Breast epithelium (tissue), 4 donors: ENCODE results near the gene ADGRG1. TPM values are rescaled to one million over a fixed set of nuclear protein-coding genes. Genes with fewer than 3 reads are reported as not detected.

Experiments
- DNase-seq, 2 donors: peaks; one replicate each; pipeline ENCODE4 v3.0.0-alpha.2; 2019; ENCODE audit warnings: low spot score in 2 of 2
- H3K27ac ChIP-seq, 2 donors: fragments of 200-600 bp; sonication (generic) in 1 of 2; one replicate each; pipeline ENCODE4 v1.5.1; 2016 to 2019; ENCODE audit warnings: mild to moderate bottlenecking in 1 of 2
- H3K27me3 ChIP-seq, 2 donors: fragments of 200-600 bp; sonication (generic) in 1 of 2; one replicate each; pipeline versions ENCODE4 v1.5.1 to v1.6.0; 2017 to 2019; ENCODE audit warnings: control low read depth in 1 of 2, mild to moderate bottlenecking in 1 of 2
- H3K36me3 ChIP-seq: fragments of 200-600 bp; one replicate; pipeline ENCODE4 v1.5.1; 2019
- H3K4me1 ChIP-seq, 2 donors: fragments of 200-600 bp; sonication (generic); one replicate each; pipeline ENCODE4 v1.5.1; 2016 to 2019; ENCODE audit warnings: control low read depth in 1 of 2
- H3K4me3 ChIP-seq, 3 donors: fragments of 200-600 bp; sonication (generic); 1 replicate in 2 of 3; 2 replicates in 1 of 3; pipeline ENCODE4 v1.5.1; 2016 to 2019; ENCODE audit warnings: mild to moderate bottlenecking in 3 of 3, moderate library complexity in 2 of 3
- H3K9me3 ChIP-seq, 2 donors: fragments of 200-600 bp; sonication (generic) in 1 of 2; one replicate each; pipeline ENCODE4 v1.5.1; 2016 to 2019; ENCODE audit warnings: control low read depth in 1 of 2
- POLR2A ChIP-seq: fragments of 450-650 bp; IDR thresholded peaks from one replicate; pipeline ENCODE4 v1.6.1; 2016; ENCODE audit warnings: antibody characterized with exemption, mild to moderate bottlenecking, moderate library complexity
- POLR2AphosphoS5 ChIP-seq, 3 donors: sonication (generic); formaldehyde crosslinking; IDR thresholded peaks; one replicate each; pipeline ENCODE4 v1.6.1; 2017; ENCODE audit warnings: antibody characterized with exemption in 3 of 3
- intact Hi-C: fragments of 100-400 bp; cut with DNase I; formaldehyde crosslinking; loops from one replicate; pipeline ENCODE4 v1.15.1; 2023; ENCODE audit warnings: low total_unique reads
- total RNA-seq, 3 donors: library from RNA; depleted of rRNA; stranded (reverse); fragments of >200 nt; gene quantifications; one replicate each; pipeline ENCODE4 v1.1.0, GENCODE V29; 2016
- TF ChIP-seq, protein P1 (sequence below), 3 donors: fragments of 450-650 bp; IDR thresholded peaks; one replicate each; pipeline ENCODE4 v1.5.1; 2016 to 2017; ENCODE audit warnings: antibody characterized with exemption in 3 of 3, mild to moderate bottlenecking in 3 of 3, moderate library complexity in 3 of 3

The ADGRG1 gene
- total RNA-seq, 3 donors from 2014 or later: 9.4 to 54.1 (median 34.0) TPM

DNA sequence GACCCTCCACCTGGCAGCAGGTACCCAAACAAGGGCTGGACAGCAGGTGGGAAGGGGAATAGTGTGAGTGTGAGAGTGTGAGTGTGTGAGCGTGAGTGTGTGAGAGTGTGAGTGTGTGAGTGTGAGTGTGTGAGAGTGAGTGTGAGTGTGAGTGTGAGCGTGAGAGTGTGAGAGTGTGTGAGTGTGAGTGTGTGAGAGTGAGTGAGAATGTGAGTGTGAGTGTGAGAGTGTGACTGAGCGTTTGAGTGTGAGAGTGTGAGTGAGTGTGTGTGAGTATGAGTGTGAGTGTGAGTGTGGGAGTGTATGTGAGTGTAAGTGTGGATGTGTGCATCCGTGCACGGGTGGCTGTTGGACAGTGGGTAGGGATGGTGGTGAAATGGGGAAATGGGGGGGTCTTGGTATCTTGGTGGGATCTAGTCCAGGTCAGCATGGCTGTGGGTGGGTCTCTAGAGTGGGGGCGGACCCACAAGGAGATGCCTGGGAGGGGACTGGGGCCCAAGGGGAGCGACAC is 408 bp downstream of the ADGRG1 start:
- peak overlapping the region; percentile 30 to 61 (median 37) for H3K4me3 ChIP-seq
- no peak for TF ChIP-seq POLR2AphosphoS5 (IDR thresholded peaks at IDR 0.05)
- TF ChIP-seq, protein P1, sequence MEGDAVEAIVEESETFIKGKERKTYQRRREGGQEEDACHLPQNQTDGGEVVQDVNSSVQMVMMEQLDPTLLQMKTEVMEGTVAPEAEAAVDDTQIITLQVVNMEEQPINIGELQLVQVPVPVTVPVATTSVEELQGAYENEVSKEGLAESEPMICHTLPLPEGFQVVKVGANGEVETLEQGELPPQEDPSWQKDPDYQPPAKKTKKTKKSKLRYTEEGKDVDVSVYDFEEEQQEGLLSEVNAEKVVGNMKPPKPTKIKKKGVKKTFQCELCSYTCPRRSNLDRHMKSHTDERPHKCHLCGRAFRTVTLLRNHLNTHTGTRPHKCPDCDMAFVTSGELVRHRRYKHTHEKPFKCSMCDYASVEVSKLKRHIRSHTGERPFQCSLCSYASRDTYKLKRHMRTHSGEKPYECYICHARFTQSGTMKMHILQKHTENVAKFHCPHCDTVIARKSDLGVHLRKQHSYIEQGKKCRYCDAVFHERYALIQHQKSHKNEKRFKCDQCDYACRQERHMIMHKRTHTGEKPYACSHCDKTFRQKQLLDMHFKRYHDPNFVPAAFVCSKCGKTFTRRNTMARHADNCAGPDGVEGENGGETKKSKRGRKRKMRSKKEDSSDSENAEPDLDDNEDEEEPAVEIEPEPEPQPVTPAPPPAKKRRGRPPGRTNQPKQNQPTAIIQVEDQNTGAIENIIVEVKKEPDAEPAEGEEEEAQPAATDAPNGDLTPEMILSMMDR (IDR thresholded peaks at IDR 0.05): no peak
- no peak for TF ChIP-seq POLR2A
- no peak for DNase-seq
- peaks cover 8 to 15% of the 10 kb centered on the region in 2 donors for H3K4me1 ChIP-seq
- peak overlapping the region; percentile 79 to 81 for H3K27ac ChIP-seq
- no peaks in the 10 kb centered on the region for H3K27me3 ChIP-seq
- intact Hi-C loops: no loop called here
- H3K9me3 ChIP-seq: no peaks in the 10 kb centered on the region
- H3K36me3 ChIP-seq: no peaks in the 10 kb centered on the region

DNA sequence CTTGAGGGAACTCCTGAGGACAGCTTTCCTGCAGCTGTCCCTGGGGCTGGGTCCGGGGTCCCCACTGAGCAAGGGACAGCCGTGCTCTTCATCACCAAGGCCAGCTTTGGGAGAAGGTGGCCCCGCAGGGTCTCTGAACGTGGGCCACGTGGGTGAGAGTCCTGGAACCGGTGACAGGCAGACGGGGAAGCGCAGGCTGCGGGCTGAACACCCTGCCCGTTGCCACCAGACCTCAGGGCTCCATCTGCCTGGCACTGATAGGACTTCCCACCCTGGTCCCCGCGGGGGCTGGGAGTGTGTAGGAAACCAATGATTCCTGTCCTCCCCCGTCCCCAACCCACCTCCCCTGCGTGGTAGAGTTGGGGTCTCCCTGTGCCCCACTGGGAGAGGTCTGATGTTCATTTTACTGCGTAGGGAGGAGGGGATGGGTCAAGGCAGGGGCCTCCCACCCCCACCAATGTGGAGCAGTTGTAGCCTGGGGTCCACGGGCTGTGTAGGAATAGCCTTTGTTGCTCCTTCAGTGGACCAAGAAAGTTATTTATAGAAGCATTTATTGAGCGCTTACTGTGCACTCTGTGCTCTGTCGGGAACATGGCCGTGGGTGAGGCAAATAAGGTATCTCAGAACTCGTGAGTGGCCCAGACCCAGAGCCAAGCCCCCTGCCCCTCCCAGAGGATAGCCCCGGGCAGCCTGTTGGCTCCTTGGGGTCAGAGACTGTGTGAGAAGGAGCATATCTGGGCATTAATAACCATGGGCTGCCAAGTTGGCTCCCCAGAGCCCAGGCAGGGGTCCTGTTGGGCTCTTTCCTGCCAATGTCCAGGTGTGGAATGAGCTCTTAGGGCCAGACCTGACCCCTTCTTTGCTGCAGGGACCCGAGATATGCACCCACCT is 1.3 kb downstream of the ADGRG1 start:
- Histone ChIP-seq H3K27me3 (no peaks in the 10 kb centered on the region), H3K4me1 (peaks cover 8 to 17% of the 10 kb centered on the region in 2 donors)

GRCh38 chr16:57630407-57630797 is 2.0 kb downstream of the ADGRG1 start:
- Histone ChIP-seq H3K36me3 (no peaks in the 10 kb centered on the region), H3K27ac (peak overlapping the region; percentile 79 to 81), H3K4me1 (peaks cover 8 to 24% of the 10 kb centered on the region in 2 donors), H3K4me3 (peak overlapping the region; percentile 30 to 61 (median 37)), H3K9me3 (no peaks in the 10 kb centered on the region), H3K27me3 (no peaks in the 10 kb centered on the region)
- no peak for DNase-seq
- intact Hi-C loops: loop anchor here (1.0 kb wide), 1 partner anchor 31 kb away; no protein-coding TSS in a partner anchor
- TF ChIP-seq, protein P1 (IDR thresholded peaks at IDR 0.05): no peak
- TF ChIP-seq POLR2A (no peak), POLR2AphosphoS5 (IDR thresholded peaks at IDR 0.05) (no peak)

More for the DNA sequence above, 1.3 kb downstream of the ADGRG1 start:
- DNase-seq: no peak
- intact Hi-C loops: loop anchor here (1.0 kb wide), 1 partner anchor 30 kb away; no protein-coding TSS in a partner anchor
- TF ChIP-seq, protein P1 (IDR thresholded peaks at IDR 0.05): no peak
- no peak for TF ChIP-seq POLR2AphosphoS5 (IDR thresholded peaks at IDR 0.05)
- peak overlapping the region; percentile 79 to 81 for H3K27ac ChIP-seq
- H3K9me3 ChIP-seq: no peaks in the 10 kb centered on the region
- peak overlapping the region; percentile 30 to 61 (median 37) for H3K4me3 ChIP-seq
- no peaks in the 10 kb centered on the region for H3K36me3 ChIP-seq

GRCh38 chr16:57630931-57631845 is 2.8 kb downstream of the ADGRG1 start:
- Histone ChIP-seq H3K4me3 (peak overlapping the region; percentile 30 to 61 (median 37)), H3K27me3 (no peaks in the 10 kb centered on the region), H3K4me1 (peaks cover 8 to 29% of the 10 kb centered on the region in 2 donors), H3K36me3 (no peaks in the 10 kb centered on the region), H3K27ac (peak overlapping the region; percentile 79 to 81), H3K9me3 (no peaks in the 10 kb centered on the region)
- TF ChIP-seq POLR2AphosphoS5 (IDR thresholded peaks at IDR 0.05) (no peak), POLR2A (no peak)
- intact Hi-C loops: loop anchor here (1.0 kb wide), 1 partner anchor 32 kb away; no protein-coding TSS in a partner anchor
- no peak for DNase-seq

- no peaks in the 10 kb centered on the region for H3K27me3 ChIP-seq
Observed at GRCh38 chr16:57632568-57632967, 4.1 kb downstream of the ADGRG1 start.

More at GRCh38 chr16:57632568-57632967, 4.1 kb downstream of the ADGRG1 start:
- no peak for DNase-seq
- TF ChIP-seq POLR2A (no peak), POLR2AphosphoS5 (IDR thresholded peaks at IDR 0.05) (no peak)
- TF ChIP-seq, protein P1 (IDR thresholded peaks at IDR 0.05): no peak
- H3K27ac ChIP-seq: peak overlapping the region; percentile 79 to 81
- intact Hi-C loops: no loop called here
- no peaks in the 10 kb centered on the region for H3K36me3 ChIP-seq
- H3K9me3 ChIP-seq: no peaks in the 10 kb centered on the region
- peak overlapping the region in 1 of 3 donors; percentile 46 for H3K4me3 ChIP-seq
- peaks cover 3 to 33% of the 10 kb centered on the region in 2 donors for H3K4me1 ChIP-seq
